ENCODE results near the gene ARMC5.
"Not testable (repeated sequence)": the region's sequence is repeated elsewhere in the genome, so short reads cannot be mapped to it uniquely, and the experiment has no call there.

ARMC5 gene

GRCh38 chr16:31458844-31459686, at the start of gene ARMC5:
Gene ARMC5 (plus strand): TSS chr16:31459501. CDS start chr16:31459525, 24 bp downstream.
- DNase-seq: peak; percentile 95

- no peak for DNase-seq
Observed at GRCh38 chr16:31410082-31410481, 49.2 kb upstream of the ARMC5 start.

- DNase-seq: no peak
Observed at GRCh38 chr16:31411024-31411844, 48.1 kb upstream of the ARMC5 start.

- DNase-seq: no peak
Observed at GRCh38 chr16:31412750-31413149, 46.6 kb upstream of the ARMC5 start.

- no peak for DNase-seq
Observed at GRCh38 chr16:31413381-31413780, 45.9 kb upstream of the ARMC5 start.

GRCh38 chr16:31413943-31414342, 45.4 kb upstream of the ARMC5 start:
- no peak for DNase-seq

- DNase-seq: no peak
Observed at GRCh38 chr16:31414706-31415105, 44.6 kb upstream of the ARMC5 start.

GRCh38 chr16:31416371-31416770, 42.9 kb upstream of the ARMC5 start:
- no peak for DNase-seq

GRCh38 chr16:31417036-31417435, 42.3 kb upstream of the ARMC5 start:
- not testable (repeated sequence) for DNase-seq

- no peak for DNase-seq
Observed at GRCh38 chr16:31417916-31418315, 41.4 kb upstream of the ARMC5 start.

GRCh38 chr16:31420037-31420436, 39.3 kb upstream of the ARMC5 start:
- no peak for DNase-seq

- no peak for DNase-seq
Observed at GRCh38 chr16:31421587-31421986, 37.7 kb upstream of the ARMC5 start.

GRCh38 chr16:31423241-31423640, 36.1 kb upstream of the ARMC5 start:
- DNase-seq: no peak

GRCh38 chr16:31423801-31424200, 35.5 kb upstream of the ARMC5 start:
- DNase-seq: no peak

GRCh38 chr16:31427441-31428278, 31.6 kb upstream of the ARMC5 start:
- no peak for DNase-seq

- DNase-seq: no peak
Observed at GRCh38 chr16:31428279-31428597, 31.1 kb upstream of the ARMC5 start, which contains the start of gene COX6A2. Gene COX6A2 (minus strand): TSS chr16:31428360. CDS start chr16:31428325, 35 bp downstream.

- no peak for DNase-seq
Observed at GRCh38 chr16:31428638-31429247, 30.6 kb upstream of the ARMC5 start.

GRCh38 chr16:31429314-31429713, 30.0 kb upstream of the ARMC5 start:
- DNase-seq: no peak

- no peak for DNase-seq
Observed at GRCh38 chr16:31429796-31430195, 29.5 kb upstream of the ARMC5 start.

GRCh38 chr16:31430380-31431052, 28.8 kb upstream of the ARMC5 start:
- DNase-seq: no peak

- no peak for DNase-seq
Observed at GRCh38 chr16:31435341-31436220, 23.7 kb upstream of the ARMC5 start.

Data from DMS153 (cell line).